ENCODE measurements around the gene DLG4.
"Not testable (repeated sequence)": the region's sequence is repeated elsewhere in the genome, so short reads cannot be mapped to it uniquely, and the experiment has no call there.

DLG4 gene

DNA sequence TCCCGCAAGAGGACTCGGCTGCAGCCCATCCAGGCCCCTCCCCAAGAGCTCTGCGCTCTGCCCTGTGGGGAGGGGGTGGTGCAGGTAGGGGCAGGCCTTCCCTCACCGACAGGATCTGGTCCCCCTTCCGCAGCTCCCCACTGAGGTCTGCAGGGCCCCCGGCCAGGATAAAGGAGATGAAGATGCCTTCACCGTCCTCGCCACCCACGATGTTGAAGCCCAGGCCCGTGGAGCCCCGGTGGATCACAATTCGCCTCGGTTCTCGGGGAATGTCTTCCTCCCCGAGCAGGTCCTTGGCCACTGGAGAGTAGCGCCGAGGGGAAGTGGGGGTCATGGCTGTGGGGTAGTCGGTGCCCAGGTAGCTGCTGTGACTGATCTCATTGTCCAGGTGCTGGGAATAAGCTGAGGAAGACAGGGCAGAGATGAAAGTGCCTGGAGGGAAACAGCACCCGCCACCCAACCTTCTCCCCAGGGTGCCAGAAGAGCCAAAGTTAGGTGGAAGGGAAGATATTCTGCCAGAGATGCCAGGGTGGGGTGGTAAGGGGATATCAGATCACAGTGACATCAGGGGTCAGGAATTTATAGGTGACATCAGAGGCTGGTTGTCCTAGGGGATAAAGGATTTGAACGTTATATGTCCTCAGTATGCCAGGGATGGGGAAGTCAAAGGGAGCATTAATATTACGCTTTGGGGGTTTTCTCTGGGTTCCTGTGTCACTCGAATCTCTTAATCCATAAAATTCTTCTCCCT is 22.8 kb downstream of the DLG4 start:
- H3K4me3 ChIP-seq (ENCODE audit: low read depth, low read length): no peak overlapping the region
- no peak for DNase-seq (ENCODE audit: low read depth)

DNA sequence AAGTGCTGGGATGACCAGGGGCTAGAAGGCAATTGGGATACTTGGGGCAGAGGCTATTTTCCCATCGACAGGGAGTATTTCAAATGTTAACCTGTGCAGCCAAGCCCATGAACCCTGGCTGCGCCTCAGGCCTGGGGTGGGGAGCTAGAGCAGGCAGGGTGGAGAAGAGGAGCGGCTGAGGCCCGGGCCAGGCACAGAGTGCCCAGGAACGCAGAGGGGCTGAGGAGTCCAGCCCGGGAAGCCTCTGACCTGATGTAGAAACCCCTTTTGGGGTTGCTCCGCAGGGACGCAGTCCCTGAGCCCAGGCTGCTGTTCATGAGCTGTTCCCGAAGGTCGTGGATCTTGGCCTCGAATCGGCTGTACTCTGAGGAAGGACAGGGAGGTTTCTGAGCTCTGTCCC is 23.7 kb downstream of the DLG4 start:
- H3K4me3 ChIP-seq (ENCODE audit: low read depth, low read length): no peak overlapping the region
- no peak for DNase-seq (ENCODE audit: low read depth)

DNA sequence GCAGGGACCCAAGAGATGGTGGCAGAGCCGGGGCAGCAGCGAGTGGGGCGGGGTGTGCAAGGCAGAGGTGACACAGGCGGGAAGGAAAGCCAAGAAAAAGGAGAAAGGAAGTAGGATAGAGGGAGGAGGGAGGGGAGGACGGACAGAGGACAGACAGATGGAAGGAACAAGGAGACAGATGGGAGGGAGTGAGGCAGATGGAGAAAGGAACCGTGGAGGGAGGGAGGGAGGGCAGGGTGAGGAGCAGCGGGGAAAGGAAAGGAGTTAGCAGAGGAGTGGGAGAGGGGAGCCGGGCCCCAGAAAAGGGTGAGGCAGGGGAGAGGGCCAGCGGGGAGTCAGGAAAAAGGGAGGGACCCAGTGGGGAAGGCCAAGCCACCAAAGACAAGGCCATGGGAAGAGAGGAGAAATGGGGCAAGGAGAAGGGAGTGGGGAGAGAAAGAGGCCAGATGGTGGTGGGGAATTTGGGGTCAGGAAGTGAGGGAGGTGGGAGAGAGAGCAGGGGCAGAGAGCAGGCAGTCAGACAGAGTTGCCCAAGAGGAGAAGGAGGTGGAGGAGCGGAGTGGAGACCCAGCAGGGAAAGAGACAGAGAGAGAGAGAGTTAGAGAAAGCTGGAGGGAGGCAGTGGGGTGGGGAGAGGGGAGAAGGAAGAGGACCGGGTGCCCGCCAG is 27.2 kb downstream of the DLG4 start:
- H3K4me3 ChIP-seq (ENCODE audit: low read depth, low read length): no peak overlapping the region

DNA sequence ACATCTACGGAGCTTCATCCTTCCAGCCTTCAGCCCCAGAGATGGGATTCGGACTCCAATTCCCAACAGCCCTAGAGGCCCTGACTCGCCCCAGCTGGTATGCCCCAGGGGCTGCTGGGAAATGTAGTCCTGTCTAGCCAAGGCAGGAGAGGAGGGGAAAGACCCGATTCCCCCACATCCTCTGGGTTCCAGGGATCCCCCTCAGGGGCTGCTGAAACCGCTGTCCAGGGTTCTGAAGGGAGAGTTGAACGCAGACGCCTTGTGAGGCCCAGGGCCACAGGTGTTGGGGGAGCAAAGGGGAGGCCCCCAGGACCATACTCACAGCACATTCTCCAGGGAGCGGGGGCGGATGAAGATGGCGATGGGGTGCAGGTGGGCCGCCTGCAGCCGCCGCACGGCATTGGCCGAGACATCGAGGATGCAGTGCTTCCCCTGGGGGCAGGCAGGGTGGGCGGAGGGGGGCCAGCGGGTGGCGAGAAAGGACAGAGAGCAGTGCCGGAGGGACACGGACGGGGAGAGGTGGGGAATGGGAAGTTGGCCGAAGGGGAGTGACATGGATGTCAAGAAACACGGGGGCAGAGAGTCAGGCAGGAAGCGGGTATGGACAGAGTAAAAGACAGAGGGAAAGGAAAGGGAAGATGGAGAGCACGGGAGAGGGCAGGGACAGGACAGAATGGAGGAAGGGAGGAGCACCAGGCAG is 27.9 kb downstream of the DLG4 start:
- DNase-seq (ENCODE audit: low read depth): no peak
- no peak overlapping the region for H3K4me3 ChIP-seq (ENCODE audit: low read depth, low read length)

More for the DNA sequence above, 27.2 kb downstream of the DLG4 start:
- no peak for DNase-seq (ENCODE audit: low read depth)

DNA sequence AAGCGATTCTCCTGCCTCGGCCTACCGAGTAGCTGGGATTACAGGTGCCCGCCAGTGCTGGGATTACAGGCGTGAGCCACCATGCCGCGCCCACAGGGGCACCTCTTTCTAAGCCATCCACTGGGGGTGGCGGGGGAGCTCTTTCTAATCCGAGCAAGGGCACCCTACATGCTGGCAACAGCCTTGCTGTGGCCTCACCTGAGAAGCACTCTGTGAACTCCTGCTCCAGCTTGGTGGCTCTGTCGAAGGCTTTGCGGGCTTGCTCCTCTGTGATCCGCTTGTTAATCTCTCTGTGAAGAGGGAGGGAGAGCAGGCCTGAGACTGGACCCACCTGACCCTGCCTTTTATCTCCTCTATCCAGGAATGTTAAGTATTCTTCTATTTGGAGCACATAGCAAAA is 28.6 kb downstream of the DLG4 start:
- no peak for DNase-seq (ENCODE audit: low read depth)
- no peak overlapping the region for H3K4me3 ChIP-seq (ENCODE audit: low read depth, low read length)

DNA sequence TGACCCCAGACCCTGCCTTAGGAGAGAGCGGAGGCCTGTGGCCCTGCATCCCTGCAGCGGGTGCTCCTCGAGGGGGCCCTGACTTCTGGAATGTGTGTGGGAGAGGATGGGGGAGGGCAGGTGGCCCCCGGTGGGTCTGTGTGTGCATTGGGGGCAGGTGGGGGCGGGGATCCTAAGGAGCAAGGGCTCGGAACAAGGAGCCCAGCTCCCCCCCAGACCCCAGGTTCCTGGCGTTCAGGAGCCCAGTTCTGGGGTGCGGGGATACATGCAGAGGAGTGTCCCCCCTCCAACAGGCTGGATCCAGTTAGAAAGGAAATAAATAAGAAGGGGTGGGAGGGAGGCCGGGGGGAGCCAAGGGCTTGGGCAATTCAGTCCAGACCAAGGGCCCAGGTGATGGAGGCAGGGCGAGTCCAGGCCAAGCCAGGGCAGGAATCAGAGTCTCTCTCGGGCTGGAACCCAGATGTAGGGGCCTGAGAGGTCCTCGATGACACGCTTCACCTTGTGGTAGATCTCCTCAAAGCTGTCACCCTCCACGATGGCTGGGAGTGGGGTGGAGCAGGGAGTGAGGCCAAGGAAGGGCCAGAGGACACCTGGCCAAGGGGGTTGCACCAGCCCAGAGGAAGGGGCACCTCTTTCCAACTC is 29.2 kb downstream of the DLG4 start:
- no peak overlapping the region for H3K4me3 ChIP-seq (ENCODE audit: low read depth, low read length)
- no peak for DNase-seq (ENCODE audit: low read depth)

DNA sequence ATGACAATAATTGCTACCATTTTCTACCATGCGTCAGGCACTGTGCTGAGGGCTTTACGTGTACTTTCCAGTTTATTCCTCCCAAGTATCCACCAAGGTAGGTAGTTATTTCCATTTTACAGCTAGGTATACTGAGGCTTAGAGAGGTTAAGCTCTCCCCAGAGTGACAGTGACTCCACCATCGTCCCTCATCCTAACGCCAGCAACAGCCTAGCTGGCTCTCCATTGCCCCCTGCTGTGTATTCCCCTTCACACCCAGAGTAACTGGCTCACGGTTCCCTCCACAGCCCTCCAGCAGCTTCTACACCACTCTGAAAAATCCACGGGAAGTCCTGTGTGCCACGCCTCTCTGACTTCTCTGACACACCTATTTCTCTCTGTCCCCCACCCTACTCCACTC is 33.4 kb downstream of the DLG4 start:
- no peak for DNase-seq (ENCODE audit: low read depth)
- H3K4me3 ChIP-seq (ENCODE audit: low read depth, low read length): no peak overlapping the region

DNA sequence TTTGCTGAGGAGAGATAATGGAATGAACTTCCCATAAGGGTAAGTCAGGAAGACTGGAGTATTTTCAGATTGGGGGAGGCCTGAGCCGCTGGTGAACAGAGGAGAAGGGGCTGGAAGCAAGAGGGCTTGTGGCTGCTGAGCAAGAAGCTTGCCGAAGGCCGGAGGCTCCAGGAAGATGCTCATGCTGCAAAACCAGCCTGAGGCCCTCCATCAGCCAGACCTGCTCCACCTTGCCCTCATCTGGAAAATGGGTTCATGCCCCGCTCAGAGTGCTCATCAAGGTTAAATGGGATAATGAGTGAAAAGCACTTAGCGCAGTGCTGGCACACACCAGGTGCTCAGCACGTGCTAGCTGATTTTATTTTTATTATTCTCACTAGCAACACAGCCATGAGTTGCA is 35.0 kb downstream of the DLG4 start:
- H3K4me3 ChIP-seq (ENCODE audit: low read depth, low read length): no peak overlapping the region
- DNase-seq (ENCODE audit: low read depth): no peak

DNA sequence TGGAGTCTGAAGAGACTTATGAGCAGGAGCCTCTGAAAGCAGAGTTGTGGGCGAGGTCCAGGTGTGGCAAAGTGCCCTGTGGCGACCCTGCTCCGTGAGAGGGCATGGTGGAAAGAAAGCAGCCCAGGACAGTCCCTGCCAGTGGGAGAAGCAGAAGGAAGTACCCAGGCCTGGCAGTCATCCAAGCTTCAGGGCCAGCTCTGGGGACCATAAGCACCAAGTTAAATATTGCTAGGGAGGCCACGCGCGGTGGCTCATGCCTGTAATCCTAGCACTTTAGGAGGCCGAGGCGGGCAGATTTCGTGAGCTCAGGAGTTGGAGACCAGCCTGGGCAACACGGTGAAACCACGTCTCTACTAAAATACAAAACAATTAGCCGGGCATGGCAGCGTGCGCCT is 35.5 kb downstream of the DLG4 start:
- no peak for DNase-seq (ENCODE audit: low read depth)
- H3K4me3 ChIP-seq (ENCODE audit: low read depth, low read length): no peak overlapping the region

DNA sequence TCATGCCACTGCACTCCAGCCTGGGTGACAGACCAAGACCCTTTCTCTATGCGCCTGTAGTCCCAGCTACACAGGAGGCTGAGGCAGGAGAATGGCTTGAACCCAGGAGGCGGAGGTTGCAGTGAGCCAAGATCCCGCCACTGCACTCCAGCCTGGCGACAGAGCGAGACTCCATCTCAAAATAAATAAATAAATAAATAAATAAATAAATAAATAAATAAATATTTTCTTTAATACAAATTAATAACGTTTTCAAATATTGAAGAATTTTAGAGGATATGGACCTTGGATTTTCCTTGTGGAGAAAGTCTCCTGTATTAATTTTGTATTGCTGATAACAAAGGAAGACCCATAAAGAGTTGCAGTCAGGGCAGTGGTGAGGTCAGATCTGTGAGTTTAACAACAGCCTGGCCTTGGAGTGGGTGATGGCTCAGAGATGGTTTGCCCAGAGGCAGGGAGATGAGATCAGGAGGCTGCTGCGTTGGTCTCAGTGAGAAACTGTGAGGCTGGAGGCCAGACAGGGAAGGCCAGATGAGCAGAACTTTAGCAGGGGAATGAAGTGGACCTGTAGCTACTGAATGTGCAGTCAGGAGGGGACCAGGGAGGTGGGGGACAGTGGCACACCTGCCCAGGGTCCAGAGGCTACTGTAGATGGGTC is 36.1 kb downstream of the DLG4 start:
- no peak for DNase-seq (ENCODE audit: low read depth)
- no peak overlapping the region for H3K4me3 ChIP-seq (ENCODE audit: low read depth, low read length)

DNA sequence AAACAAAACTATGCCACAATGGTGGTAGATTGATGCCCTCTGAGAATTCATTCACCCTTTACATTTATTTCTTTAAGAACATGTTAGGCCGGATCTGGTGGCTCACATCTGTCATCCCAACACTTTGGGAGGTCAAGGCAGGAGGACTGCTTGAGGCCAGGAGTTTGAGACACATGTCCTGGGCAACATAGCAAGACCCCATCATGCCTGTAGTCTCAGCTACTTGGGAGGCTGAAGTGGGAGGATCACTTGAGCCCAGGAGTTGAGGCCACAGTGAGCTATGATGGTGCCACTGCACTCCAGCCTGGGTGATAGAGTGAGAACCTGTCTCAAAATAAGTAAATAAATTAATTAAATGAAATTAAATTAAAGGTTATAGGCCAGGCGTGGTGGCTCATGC is 37.5 kb downstream of the DLG4 start:
- not testable (repeated sequence) for H3K4me3 ChIP-seq (ENCODE audit: low read depth, low read length); DNase-seq (ENCODE audit: low read depth)

DNA sequence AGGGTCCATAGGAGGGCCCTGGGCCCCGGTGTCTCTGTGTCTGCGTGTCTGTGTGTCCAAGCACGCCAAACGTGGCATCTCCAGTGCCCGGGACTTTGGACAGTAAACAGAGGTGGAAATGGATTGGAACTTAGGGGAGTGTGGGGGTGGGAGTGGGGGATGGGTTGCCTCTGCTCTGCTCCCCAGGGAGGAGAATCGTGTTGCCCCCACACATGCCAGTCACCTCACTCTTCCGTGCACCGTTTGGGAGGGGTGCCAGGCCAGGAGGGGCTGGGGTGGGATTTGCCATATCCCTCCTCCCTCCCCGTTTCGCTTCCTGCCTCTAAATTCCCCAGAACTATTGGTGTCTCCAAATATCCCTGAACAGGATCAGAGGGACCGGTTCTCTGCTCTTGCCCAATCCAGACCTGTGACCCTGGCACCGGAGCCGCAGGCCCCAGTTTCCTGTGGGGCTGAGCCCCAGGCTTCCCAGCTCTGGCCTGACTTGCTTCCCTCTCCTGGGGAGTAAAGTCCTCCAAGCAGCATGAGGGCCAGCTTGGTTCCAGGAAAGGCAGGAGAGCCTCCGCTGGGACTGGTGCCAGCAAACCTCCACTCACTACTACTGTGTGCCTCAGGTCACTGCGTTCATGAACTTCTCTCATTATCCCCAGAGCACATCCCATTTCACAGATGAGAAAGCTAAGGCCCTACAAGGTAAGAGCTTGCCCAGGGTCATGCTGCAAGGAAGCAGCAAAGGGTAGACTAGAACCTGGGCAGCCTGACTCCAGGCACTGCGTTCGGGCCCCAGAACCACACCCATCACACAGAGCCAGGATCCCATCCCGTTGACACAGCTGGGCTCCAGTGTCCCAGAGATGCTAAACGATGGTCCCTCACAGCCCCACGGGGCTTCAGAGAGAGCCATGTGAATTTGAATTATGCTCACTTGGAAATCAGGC is 40.0 kb downstream of the DLG4 start, which contains the start of gene ASGR1:
ASGR1 (minus strand) TSS at position 54 of the 938 bp plus-strand sequence. CDS start 807 bp downstream, outside the sequence.
- H3K4me3 ChIP-seq (ENCODE audit: low read depth, low read length): peak within 1 kb of the TSS; percentile 58
- no peak for DNase-seq (ENCODE audit: low read depth)

DNA sequence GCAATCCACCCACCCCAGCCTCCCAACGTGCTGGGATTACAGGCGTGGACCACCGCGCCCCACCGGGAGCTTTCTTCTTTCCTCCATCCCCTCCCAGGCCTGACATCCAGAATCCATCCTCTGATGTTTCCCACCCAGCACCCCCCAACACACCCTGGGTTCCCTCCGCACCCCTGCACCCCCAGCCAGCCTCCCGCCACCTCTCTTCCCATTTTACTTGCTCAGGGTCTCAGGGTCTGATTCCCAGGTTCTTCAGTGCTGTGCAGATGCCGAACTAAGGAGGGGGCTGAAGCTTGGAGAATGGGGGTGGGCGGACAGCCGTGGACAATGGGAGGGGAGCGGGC is 40.7 kb downstream of the DLG4 start:
- no peak overlapping the region for H3K4me3 ChIP-seq (ENCODE audit: low read depth, low read length)
- no peak for DNase-seq (ENCODE audit: low read depth)

DNA sequence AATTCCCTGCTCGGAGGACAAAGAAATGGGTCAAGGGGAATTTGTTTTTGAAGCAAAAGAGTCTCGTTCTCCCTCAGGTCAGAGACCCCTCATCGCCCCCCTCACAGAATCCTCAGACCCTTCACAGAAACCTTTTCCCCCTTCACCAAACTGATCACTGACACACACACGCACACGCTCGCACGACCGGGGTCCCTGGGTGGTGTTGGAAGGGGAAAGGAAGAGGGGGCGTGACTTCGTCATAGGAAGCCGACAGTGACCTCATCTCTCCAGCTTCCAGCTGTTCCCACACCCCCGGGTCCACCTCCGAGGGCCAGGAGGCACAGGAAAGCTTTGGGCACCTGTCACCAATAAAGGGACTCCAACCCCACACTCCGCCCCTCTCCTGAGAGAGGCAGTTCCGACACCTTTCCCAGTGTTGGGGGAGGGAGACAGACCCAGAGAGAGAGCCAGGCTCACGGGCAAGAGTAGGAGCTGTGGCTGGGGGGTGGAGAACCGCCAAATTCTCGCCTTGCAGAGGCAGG is 41.6 kb downstream of the DLG4 start:
- peak overlapping the region; percentile 58 for H3K4me3 ChIP-seq (ENCODE audit: low read depth, low read length)
- no peak for DNase-seq (ENCODE audit: low read depth)

DNA sequence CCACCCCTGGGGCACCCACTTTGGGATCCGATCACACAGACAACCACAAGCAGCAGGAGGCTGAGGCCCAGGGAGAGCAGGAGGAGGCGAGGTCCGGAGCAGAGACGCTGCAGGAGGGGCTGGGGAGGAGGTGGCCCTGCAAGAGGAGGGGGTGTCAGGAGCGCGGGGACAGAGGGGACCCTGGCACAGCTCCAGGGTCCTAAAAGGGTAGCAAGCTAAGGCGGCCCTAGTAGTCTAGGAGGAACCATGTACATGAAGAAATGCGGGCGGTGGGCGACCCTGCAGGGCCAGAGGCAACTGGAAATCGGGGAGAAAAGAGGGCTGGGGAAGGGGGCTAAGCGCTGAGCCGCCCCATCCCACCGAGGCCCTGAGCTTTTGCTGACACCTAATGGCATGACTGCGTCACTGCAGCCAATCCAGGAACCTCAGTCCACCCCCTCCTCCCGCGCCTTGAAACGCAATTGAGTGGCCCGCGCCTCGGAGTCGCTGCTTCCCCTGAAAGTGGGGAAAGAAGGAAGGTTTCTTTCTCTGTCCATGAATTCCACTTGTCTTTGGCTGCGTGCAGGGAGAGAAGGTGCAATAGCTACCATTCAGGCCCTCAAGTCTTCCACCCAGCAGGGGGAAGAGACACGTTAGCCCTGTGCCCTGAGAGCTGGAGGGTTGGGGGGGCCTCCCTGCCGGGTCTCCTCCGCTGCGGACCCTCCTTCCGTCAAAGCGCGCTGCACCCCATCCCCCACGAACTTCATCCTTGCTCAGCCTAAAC is 42.3 kb downstream of the DLG4 start:
- H3K4me3 ChIP-seq (ENCODE audit: low read depth, low read length): peak overlapping the region; percentile 58
- no peak for DNase-seq (ENCODE audit: low read depth)

DNA sequence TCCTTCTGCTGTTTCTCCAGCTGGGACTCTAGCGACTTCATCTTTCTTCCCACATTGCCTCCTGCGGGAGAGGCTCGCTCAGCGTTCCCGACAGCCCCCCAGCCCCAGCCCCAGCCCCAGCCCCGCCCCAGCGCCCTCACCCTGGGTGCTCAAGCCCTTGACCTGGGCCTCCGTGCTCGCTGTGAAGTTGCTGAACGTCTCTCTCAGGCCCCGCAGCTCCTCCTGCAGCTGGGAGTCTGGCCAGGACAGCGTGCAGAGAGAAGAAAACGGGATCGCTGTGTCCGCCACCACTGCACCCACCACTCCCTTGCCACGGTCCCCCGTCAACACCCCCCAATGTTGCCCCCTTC is 42.8 kb downstream of the DLG4 start:
- no peak for DNase-seq (ENCODE audit: low read depth)
- peak overlapping the region; percentile 58 for H3K4me3 ChIP-seq (ENCODE audit: low read depth, low read length)

DNA sequence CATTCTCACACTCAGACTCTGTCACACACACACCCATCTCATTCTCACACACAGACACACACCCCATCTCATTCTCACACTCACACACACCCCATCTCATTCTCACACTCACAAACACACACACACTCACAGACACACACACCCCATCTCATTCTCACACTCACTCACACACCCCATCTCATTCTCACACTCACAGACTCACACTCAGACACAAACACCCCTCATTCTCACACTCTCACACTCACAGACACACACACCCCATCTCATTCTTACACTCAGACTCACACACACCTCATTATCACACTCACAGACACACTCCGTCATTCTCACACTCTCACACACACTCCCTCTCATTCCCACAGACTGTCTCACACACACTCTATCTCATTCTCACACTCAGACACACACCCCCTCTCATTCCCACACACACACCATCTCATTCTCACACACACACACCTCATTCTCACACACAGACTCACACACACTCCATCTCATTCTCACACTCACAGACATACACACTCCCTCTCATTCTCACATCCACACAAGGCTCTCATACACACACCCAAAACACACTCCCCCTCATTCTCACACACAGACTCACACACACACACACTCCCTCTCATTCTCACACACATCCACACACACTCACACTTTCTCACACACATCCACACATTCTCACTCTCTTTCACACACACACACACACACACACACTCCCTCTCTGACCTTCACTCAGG is 43.4 kb downstream of the DLG4 start:
- H3K4me3 ChIP-seq (ENCODE audit: low read depth, low read length): no peak overlapping the region
- DNase-seq (ENCODE audit: low read depth): no peak

Data from skeletal muscle cell (primary cell).